ENCODE results near the gene AFG3L2. TPM values are rescaled to one million over a fixed set of nuclear protein-coding genes. Genes with fewer than 3 reads are reported as not detected.

AFG3L2 gene
- total and polyA plus RNA-seq, 2 of the 8 experiments (the other 6 are each of a cell fraction or from before 2014, with no cell fraction given) = 29.7 to 84.8 TPM

DNA sequence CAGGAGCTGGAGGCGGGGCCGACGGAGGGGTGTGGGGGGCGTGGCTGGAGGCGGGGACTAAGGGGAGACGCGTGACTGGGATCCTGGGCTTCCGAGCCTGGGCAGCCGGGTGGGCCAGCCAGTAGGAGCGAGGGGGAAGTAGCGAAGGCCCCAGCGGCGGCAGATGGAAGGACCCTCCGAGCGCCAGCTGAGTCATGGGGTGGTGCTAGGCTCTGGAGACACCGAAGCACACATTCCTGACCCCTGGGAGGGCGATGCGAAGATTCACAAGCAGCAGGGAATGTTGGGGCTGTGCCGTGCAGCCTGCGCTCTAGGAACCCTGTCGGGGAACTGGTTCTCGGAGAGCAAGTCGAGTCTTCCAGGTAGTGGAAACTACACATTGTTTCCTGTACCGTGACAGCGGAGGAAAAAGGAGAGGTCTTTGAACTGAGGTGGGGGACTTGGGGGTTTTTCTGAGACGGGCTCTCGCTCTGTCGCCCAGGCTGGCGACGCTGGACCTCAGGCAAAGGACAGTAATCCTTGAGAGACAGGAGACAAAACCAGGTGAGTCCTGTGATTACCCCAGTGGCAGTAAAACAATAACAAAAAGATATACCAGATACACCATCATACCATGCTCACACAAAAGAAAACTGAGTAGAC lies 650 bp upstream of the AFG3L2 start (continued):
- TF ChIP-seq, protein P1, sequence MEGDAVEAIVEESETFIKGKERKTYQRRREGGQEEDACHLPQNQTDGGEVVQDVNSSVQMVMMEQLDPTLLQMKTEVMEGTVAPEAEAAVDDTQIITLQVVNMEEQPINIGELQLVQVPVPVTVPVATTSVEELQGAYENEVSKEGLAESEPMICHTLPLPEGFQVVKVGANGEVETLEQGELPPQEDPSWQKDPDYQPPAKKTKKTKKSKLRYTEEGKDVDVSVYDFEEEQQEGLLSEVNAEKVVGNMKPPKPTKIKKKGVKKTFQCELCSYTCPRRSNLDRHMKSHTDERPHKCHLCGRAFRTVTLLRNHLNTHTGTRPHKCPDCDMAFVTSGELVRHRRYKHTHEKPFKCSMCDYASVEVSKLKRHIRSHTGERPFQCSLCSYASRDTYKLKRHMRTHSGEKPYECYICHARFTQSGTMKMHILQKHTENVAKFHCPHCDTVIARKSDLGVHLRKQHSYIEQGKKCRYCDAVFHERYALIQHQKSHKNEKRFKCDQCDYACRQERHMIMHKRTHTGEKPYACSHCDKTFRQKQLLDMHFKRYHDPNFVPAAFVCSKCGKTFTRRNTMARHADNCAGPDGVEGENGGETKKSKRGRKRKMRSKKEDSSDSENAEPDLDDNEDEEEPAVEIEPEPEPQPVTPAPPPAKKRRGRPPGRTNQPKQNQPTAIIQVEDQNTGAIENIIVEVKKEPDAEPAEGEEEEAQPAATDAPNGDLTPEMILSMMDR (IDR thresholded peaks at IDR 0.05; ENCODE audit: control extremely low read depth in 1 of 3, insufficient read depth in 1 of 3, low read depth in 1 of 3, low read length in 3 of 3) = peak; percentile 11 to 37 (median 27); a peak in 3 of 4 replicates
- peak; percentile 53 for TF ChIP-seq TAF1 (IDR thresholded peaks at IDR 0.05; ENCODE audit: low read depth, low read length)
- no peak for TF ChIP-seq SUZ12 (IDR thresholded peaks at IDR 0.05; ENCODE audit: low read length)
- peak in 1 of 2 experiments; percentile 60 for TF ChIP-seq POLR2A (IDR thresholded peaks at IDR 0.05; ENCODE audit: control extremely low read depth in 1 of 2, low read depth in 2 of 2, low read length in 2 of 2)
- TF ChIP-seq EP300 (IDR thresholded peaks at IDR 0.05; ENCODE audit: borderline replicate concordance in 1 of 2, low read depth in 2 of 2, low read length in 2 of 2) = peak in 1 of 2 experiments; percentile 15; a peak in 1 of 3 replicates
- no peak for TF ChIP-seq SAP30 (IDR thresholded peaks at IDR 0.05; ENCODE audit: insufficient read depth, insufficient replicate concordance, low read length)
- TF ChIP-seq FOSL1 (IDR thresholded peaks at IDR 0.05; ENCODE audit: insufficient read depth, low read depth, low read length) = no peak
- no peak for TF ChIP-seq CBX5 (IDR thresholded peaks at IDR 0.05; ENCODE audit: low read depth, low read length)

Data from H1 (cell line).